Liver (tissue), 3 donors: ENCODE results near the gene ST6GALNAC2.

ENCODE experiments used
- CTCF ChIP-seq: fragments of 150-350 bp; IDR thresholded peaks from 2 replicates; pipeline ENCODE4 v1.5.1; 2017; ENCODE audit warnings: improper control_type of control experiment, low read depth, low read length; ENCODE audit not compliant: missing input control
- FOXA1 ChIP-seq: IDR thresholded peaks from 2 replicates; pipeline ENCODE4 v1.6.1; 2016; ENCODE audit warnings: antibody characterized with exemption
- HNF4G ChIP-seq: IDR thresholded peaks from 2 replicates; pipeline ENCODE4 v1.6.1; 2016; ENCODE audit warnings: antibody characterized with exemption
- donor health status: healthy.
- donor health status: healthy.

DNA sequence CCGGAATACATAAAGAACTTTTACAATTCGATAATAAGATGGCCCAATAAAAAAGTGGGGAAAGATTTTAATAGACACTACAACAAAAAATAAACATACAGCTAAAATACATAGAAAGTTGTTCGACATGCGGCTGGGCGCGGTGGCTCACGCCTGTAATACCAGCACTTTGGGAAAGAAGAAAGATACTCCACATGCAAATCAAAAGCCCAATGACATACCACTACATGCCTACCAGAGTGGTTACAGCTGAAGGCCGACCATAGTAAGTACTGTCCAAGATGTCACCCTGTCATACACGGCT, 36.5 kb downstream of the ST6GALNAC2 start:
- TF ChIP-seq CTCF (no peak), FOXA1 (no peak), HNF4G (no peak)
